Measurements from ENCODE around the gene GSE1.

GSE1 gene

DNA sequence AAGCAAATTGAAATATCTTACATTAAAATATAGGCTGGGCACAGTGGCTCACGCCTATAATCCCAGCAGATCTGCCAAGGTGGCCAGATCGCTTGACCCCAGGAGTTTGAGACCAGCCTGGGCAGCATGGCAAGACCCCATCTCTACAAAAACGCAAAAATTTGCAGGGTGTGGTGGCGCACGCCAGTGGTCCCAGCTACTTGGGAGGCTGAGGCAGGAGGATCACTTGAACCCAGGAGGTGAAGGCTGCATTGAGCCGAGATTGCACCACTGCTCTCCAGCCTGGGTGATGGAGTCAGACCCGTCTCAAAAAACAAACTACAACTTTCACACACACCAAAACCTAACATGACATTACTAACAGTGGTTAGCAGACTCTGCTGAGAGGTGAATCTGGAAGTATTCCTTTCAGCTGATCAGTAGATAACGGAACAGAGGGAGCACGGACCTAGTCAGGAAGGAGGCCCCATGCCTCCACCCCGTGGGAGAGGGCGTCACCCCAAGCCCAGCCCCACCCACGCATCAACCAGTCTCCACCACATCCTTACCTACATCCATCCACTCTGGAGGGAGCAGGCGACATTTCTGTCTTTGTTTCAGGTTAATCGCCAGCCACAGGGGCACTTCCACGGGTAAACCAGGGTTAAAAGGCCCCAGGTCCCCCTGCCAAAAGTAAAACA lies 73.9 kb downstream of the GSE1 start:
- DNase-seq: no peak

DNA sequence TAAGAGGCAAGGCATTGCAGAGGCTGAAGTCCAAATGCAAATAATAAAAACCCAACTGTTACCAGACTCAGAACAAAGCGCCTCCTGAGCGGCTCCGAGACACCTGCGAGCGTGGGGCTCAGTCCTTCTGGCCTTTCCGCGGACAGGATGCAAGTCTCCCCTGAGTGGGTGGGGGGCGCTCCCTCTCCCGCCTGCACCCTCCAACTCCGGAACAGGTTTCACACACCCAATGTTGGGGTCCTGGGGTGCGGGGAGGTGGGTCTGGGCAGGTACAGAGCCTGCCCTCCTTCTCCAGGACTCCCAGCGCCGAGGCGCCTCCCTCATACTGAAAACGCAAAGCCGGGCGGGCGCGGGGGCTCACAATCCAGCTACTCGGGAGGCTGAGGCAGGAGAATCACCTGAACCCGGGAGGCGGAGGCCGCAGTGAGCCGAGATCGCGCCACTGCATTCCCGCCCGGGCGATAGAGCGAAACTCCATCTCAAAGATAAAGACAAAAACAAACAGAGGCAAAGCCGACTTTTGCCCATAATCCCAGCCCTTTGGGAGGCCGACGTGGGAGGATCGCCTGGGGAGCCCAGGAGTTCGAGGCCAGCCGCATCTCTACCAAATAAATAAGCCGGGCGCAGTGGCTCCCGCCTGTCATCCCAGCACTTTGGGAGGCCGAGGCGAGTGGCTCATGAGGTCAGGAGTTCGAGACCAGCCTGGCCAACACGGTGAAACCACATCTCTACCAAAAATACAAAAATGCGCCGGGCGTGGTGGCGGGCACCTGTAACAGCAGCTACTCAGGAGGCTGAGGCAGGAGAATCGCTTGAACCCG lies 74.7 kb downstream of the GSE1 start:
- DNase-seq: no peak

DNA sequence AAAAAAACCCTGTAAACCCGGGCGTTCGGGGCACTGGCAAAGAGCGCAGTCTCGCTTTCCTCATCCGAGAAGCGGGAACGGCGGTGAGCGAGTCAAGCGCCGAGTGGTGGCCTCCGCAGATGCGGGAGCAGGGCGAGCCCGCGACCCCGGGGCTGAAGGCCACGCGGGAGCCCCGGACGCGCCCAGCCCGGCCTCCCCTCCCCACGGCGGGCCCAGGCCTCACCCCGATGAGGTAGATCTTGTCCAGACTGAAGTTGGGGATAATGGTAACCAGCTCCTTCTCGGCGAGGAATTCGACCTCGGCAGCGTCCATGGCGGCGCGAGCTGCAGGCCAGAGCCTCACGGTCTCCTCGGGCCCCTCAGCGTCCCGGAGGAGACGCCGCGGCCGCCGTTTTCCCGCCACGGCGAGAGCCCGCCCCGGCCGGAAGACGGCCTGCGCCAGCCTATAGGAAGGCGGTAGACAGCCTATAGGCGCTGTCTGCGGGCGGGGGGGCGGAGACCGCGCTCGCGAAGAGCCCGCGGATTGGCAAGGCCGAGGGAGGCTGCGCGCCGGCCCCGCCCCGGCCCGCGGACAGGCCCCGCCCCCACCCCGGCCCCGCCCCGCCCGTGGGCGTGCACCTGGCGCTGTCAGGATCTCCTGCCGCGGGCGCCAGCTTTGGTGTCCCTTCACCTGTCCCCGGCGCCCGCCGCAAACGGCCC lies 75.6 kb downstream of the GSE1 start, which contains the start of gene GINS2:
Gene GINS2 (minus strand): TSS at position 369 of the 699 bp plus-strand sequence. CDS start 56 bp downstream, at position 313.
- peak; percentile 91 for DNase-seq

DNA sequence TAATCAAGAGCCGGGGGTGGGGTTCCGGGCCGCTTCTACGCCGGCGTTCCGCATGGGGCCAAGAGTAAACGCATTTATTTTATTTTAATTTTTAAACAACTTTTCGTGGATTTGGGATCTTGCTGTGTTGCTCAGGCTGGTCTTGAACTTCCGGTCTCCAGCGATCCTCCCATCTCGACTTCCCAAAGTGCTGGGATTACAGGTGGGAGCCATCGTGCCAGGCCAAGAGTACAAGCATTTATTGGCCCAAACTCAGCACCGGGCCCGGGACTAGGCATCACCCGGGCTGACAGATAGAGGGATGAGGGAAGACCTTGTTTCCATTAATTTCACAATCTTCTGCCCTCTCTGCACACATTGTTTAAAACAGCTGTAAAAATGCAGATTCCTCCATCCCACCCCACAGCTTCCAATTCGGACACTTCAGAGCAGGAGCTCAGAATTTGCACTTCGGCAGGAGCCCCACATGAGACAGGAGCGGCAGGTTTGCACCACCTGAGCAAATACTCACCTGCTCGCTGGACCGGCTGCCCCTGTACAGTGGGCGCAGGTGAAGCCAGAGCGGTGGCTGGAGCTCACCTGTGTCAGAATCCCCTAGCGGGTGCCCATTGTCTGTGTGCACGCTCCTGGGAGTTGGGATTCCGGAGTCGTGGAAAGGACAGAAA lies 76.3 kb downstream of the GSE1 start:
- DNase-seq: no peak

DNA sequence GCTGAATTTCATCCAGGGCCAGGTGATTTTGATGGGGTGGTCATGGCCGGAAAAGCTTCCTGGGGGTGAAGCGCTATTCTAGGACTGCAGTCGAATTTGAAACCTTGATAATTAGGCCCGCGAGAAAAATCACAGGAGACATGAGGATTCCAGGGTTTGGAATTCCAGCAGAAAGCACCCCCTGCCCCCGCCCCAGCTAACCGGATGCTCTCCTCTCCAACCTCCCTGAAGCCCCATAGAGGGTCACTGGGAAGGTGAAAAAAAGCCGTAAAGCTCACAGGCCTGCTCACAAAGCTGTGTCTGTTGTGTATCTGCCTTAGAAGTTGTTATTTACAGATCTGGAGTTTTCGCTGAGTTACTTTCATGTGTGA lies 76.8 kb downstream of the GSE1 start:
- DNase-seq: no peak

DNA sequence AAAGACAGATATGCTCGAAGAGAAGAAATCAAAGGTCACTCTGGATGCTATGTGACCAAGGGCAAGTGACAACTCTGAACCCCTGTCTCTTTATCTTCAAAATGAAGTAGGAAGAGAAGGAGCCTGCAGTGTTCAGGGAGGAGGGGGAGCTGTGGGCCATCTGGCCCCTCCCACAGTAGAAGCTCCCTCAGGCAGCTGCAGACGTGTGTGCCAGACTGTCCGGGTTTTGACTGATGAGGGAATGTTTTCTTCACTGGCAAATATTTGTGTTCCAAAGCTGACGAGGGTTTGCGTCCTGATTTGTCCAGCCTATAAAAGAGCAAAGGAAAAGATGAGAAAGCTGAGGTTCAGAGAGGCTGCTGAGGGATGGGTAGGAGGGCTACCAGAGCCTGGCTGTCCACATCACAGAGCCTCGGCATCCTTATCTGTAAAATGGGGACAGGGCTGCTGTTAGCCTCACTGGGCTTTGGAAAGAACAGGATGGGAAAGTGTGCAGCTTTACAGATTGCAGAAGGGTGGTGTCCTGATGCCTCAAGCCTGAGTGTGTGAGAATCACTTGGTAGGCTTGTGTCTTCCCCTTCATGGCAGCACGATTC lies 77.4 kb downstream of the GSE1 start:
- no peak for DNase-seq

DNA sequence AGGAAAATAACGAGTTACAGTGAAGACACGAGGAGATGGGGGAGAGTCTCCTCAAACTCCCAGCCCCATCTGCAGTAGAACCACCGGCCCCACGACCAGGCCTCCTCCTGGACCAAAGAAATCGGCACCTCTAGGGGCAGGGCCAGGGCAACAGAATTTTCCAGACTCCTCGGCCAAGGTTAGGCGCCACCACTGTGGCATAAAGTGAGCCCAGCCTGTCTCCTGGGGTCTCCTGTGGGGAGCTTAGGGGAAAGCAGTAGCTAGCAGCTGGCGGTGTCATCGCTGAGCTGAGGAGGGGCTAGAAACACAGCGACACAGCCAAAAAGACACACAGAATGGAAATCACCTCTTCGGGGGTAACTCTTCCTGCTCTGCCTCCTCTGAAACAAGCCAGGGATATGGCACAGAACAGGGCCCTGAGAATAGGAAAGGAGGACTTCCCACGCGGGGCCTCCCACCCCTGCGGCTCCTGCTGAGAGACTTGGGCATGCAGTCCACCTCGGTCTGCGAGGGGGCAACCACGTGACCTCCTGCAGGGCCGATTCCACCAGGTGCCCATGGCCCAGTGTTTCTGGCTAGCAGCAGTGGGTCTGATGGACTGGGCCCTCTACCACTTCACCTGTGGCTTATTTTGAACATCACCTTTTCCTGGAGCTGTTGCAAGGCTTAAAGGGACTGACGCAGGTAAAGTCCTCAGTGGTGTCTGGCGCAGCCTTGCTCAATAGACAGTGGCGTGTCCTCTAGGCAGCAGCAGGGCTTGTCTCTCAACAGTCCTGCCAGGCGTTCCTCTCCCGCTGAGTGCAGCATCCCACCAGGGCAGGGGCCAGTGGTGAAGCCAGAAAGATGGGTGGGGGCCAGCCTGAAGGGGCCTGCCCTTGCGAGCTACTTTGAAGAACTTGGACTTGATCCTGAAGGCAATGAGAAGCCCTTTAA lies 82.3 kb downstream of the GSE1 start:
- DNase-seq: no peak

DNA sequence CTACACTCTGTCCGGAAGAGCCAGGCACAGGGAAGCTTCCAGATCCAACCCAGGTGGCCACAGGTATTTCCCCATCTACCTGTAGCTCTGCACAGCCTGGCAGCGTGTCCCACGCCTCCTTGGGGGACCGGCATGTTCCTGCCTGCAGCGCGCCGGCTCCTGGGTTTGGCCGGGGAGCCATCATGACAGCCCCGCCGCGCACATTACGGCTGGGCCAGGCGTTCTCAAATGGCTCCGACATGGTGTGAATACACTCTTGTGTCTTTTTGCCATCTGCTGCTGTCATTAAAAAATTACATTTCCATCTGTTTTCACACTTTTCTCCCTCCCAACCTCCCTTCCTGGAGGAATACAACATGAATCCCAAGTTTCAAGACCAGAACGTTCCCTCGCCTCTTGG lies 83.7 kb downstream of the GSE1 start:
- DNase-seq: no peak

DNA sequence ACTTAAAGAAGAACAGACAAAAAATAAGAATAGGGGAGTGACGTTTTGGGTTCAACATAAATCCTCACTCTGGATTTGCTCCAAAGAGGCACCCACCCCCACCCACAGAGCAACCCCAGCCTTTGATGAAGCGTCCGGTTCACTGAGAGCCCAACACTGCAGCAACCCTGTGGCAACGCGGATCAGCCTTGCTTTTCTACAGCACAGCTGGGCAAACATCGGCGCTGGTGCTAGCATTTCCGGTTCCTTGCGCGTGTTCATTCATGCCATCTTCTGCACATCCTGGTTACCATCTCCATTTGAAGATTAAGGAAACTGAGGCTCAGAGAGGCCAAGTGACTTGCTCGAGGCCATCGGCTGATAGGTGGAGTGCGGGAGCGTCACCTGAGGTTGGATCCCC lies 84.3 kb downstream of the GSE1 start:
- no peak for DNase-seq

DNA sequence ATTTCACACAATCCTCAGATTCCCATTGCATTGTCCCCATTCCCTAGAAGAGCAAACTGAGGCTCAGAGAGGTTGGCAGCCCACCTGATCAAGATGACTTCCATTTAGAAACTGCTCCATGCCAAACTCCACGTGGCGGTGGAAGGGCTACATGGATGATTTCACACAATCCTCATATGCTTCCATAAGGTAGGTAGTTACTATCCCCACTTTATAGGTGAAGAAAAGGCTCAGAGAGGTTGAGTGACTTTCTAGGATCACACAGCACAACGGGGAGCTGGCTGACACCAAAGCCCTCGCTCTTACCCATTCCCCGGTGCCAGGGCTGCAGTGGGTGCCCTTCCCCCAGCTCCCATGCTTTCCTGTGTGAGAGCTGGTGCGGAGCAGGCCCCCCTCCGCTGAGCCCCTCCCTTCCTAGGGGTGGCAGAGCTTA lies 85.4 kb downstream of the GSE1 start:
- no peak for DNase-seq

DNA sequence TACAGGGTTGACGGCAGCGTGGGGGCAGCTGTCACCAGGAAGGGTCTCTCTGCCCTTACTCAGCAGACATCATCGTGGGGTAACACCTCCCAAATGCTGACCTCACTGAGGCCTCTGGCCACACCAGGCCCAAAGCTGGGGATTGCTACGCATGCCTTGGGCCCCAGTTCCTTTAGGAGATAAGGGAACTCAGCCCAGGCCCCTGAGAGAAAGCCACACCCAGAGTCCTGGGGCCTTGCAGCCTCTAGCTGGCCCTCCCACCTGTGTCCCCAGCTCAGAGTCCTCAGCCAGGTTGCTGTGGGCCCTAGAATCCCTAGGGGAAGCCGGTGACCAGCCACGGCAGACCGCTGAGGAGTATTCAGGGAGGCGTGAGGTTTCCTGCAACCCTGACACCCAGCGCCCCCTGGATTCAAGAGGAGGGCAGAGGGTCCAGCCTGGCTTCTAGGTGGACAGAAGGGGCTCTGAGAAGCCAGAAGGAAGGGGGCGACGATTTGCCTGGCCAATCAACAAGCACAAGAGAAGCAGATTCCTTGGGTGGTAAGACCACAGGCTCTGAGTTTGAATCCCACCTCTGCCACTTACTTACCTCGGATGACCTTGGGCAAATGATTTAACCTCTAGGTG lies 85.9 kb downstream of the GSE1 start:
- no peak for DNase-seq

DNA sequence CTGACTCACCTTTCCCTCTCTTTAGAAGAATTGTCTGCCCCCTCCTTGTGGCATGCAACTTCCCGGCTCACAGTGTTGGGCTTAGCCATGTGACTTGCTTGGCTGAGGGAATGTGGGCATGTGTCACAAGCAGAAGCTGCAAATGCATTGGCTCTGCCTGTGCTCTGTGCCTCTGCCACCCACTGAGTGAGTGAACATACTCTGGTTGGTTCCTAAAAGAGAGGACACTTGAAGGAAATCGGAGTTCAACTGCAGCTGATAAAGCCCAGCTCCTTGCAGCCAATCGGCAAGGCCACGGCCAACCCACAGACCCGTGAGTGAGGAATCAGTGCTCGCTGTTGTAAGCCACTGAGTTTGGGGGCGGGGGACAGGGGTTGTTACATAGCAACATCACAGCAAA lies 86.5 kb downstream of the GSE1 start:
- DNase-seq: peak; percentile 30

DNA sequence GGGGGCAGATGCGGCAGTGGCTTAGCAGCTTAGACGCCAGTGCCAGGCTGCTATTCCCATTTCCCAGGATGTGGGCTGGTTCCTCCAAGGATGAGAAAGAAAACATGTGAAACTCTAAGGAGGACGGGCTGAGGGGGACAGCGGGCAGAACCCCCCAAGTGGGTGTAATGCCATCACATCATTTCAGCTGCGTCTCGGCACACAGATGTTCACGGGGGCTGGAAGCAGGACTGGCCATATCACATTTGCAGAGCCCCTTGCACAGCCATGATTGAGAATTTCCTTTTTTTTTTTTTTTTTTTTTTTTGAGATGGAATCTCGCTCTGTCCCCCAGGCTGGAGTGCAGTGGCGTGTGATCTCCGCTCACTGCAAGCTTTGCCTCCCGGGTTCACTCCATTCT lies 90.9 kb downstream of the GSE1 start:
- DNase-seq: no peak

DNA sequence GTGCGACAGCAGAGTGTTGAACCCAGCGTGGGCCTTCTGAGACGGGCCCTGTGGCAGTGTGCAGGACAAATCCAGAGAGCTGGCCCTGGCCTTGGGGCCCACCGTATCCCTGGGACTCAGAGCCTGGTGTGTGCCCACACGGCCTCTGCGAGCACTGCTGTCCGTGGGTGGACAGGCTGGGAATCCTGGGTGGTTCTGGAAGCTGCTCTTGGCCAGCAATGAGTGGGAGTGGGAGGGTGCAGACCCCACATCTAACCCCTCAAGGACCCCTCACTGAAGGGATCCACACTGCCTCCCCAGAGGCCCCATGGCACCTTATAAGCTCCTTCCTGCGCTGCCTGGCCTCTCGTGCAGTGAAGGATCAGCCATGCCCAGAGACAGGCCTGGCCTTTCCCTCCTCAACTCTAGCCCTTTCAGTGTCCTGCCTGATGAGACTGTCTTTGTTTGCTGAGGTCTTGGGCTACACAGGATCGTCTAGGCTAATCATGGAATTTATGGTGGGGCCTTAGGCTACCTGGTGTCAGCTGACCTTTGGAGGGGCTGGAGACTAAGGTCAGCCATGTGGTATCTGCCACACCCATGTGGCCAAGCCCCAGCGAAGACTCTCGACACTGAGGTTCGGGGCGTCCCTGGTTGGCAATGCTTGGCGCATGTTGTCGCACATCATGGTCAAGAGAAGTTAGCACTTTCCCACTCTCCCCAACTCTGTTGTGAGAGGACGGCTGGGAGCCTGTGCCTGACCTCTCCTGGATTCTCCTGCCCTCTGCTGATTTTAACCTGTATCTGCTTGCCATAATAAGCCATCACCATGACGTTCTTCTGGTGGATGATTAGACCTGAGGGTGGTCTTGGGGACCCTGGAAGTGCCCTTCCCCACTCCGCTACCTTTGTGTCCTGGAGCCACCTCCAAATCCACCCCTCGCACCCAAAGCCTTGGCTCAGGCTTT lies 92.1 kb downstream of the GSE1 start:
- no peak for DNase-seq

DNA sequence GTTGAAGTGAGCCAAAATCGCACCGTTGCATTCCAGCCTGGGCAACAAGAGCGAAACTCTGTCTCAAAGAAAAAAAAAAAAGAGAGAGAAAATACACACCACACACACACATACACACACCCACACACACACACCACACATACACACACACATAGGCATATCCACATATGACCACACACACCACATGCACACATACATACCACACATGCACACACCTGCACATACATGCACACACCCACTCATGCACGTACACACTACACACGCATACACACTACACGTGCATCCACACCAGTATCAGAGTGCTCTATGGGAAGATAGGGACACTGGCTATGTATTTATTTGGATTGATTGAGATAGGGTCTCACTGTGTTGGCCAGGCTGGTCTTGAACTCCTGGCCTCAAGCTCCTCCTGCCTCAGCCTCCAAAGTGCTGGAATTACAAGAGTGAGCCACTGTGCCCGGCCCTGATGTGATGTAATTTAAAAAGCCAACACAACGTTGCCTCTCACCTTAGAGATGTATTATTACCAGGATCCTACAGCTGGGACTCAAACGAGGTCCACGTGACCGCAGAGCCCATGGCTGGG lies 93.4 kb downstream of the GSE1 start:
- no peak for DNase-seq

DNA sequence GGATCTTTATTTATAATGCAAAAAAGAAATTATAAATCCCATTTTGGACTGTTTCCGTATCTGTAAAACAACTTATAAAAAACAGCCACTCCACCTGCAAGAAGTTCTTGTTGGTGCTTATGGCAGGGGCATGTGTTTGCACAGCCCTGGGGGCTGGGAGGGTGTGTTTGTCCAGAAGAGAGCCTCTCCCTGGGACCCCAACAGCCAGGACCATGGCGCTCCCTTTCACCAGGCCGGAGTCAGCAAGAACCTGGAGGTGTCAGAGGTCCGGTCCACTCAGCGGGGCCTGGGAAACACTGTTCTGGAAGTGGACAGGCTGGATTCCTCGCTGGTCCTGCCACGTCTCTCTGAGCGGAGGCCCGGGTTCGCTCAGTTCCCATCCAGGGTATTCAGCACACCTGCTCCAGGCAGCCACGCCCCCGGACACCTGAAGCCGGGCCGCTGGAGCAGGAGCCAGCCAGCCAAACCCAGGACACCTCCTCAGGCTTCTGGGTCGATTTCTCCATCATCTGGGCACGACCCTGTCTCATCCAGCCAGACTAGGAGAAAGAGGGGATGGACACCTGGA lies 94.5 kb downstream of the GSE1 start:
- DNase-seq: no peak

DNA sequence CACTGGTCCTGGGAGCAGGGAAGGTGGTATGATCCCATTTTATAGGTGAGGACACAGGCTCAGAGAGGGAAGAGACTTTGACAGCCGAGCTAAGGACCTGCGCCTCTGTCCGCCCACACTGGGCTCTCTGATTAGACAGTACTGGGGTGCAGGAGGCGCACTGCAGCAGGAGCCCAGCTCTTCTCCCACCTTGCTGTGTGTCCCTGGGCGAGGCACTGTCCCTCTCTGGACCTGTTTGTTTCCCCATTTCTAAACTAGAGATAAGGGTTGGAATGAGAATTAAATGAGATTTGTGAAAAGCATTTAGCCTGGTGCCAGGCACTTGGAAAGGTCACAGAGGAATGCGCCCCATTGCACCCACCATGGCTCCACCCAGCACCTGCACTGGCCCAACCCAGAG lies 95.2 kb downstream of the GSE1 start:
- no peak for DNase-seq

DNA sequence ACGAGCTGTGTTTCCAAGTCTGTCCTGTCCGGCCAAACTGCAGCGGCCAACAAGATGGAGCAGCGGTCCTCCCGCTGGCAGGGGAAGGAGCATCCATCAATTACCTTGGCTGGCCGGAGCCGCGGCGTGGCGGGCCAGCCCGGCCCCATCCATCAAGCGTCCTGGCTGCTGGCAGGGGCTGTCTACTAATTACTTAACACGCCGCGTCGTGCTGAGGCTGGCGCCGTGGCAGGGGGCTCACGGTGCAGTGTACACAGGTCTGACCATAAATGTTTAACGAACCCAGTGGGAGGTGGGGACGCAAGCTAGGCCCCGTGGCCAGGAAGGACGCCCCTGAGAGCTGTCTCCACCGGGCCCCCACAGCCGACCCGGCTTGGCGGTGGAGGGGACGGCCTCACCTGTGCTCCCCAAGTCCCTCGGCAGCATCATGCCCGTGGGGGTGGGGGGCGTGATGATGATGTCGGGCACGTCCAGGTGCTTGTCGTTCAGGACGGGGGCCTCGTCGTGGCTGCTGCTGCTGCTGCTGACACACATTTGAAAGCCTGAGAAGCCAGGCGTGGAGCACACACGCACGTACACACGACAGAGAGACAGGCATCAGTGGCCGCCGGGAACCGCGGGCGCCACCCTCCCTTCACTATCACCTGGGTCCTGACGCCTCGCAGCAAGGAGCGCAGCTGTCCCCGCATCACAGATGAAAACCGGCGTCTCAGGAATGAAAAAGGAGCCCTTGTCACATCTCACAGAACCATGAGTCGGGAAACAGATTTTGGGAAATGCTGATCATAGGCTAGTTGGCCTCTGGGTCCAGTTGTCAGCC lies 96.9 kb downstream of the GSE1 start:
- DNase-seq: no peak
